ENCODE data around the gene PSTK. TPM values are rescaled to one million over a fixed set of nuclear protein-coding genes. Genes with fewer than 3 reads are reported as not detected.

The PSTK gene
- polyA plus RNA-seq, 4 donors, result 1.4 to 6.1 (median 2.9) TPM

GRCh38 chr10:122983898-122984297 lies 3.7 kb downstream of the PSTK start:
- Histone ChIP-seq H3K4me1 (ENCODE audit: control insufficient read depth in 3 of 3, insufficient read depth in 2 of 3, low read depth in 1 of 3, low read length in 2 of 3) (peaks cover 0 to 10% (median 0%) of the 10 kb centered on the region in 3 donors), H3K27ac (ENCODE audit: low read depth in 1 of 3, low read length in 2 of 3) (no peak overlapping the region), H3K36me3 (ENCODE audit: control insufficient read depth in 3 of 3, insufficient read depth in 2 of 3, low read depth in 1 of 3, low read length in 3 of 3) (peaks cover 0 to 5% (median 4%) of the 10 kb centered on the region in 3 donors), H3K9me3 (ENCODE audit: control insufficient read depth in 2 of 2, insufficient read depth in 1 of 2, low read depth in 1 of 2, low read length in 1 of 2) (no peaks in the 10 kb centered on the region), H3K4me3 (ENCODE audit: low read depth in 1 of 3, low read length in 3 of 3) (no peak overlapping the region), H3K27me3 (ENCODE audit: control insufficient read depth in 3 of 3, insufficient read depth in 3 of 3, low read length in 3 of 3) (no peaks in the 10 kb centered on the region)
- WGBS, 3 donors, result 93 to 95% (median 95%) methylated on average over 6 of the region's 6 CpGs
- DNase-seq (no peak), FAIRE-seq (no peak)

DNA sequence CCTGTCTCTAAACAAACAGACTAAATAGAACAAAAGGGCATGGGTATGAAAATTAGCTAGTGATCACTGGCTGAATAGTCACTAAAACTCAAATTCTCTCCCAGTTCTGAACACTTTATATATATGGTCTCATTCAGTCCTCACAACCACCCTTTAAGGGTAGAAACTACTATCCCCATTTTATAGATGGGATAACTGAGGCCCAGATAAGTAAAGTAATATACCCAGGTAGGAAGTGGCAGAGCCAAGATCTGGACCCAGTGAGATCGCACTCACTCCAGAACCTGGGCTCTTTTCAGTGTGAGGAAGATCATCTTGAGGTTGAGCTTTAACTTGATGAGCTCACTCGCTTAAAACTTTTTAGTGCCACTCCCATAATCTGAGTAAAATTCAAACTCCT lies 4.5 kb downstream of the PSTK start:
- H3K36me3 ChIP-seq (ENCODE audit: control insufficient read depth in 3 of 3, insufficient read depth in 2 of 3, low read depth in 1 of 3, low read length in 3 of 3), result peaks cover 0 to 5% (median 4%) of the 10 kb centered on the region in 3 donors
- FAIRE-seq, result no peak
- H3K27me3 ChIP-seq (ENCODE audit: control insufficient read depth in 3 of 3, insufficient read depth in 3 of 3, low read length in 3 of 3), result no peaks in the 10 kb centered on the region
- H3K27ac ChIP-seq (ENCODE audit: low read depth in 1 of 3, low read length in 2 of 3), result no peak overlapping the region
- H3K4me3 ChIP-seq (ENCODE audit: low read depth in 1 of 3, low read length in 3 of 3), result no peak overlapping the region
- 97 to 99% (median 98%) methylated on average over 2 of the region's 2 CpGs for WGBS, 3 donors
- H3K4me1 ChIP-seq (ENCODE audit: control insufficient read depth in 3 of 3, insufficient read depth in 2 of 3, low read depth in 1 of 3, low read length in 2 of 3), result peaks cover 0 to 8% (median 0%) of the 10 kb centered on the region in 3 donors
- H3K9me3 ChIP-seq (ENCODE audit: control insufficient read depth in 2 of 2, insufficient read depth in 1 of 2, low read depth in 1 of 2, low read length in 1 of 2), result no peaks in the 10 kb centered on the region
- no peak for DNase-seq

GRCh38 chr10:122986335-122986734 lies 6.1 kb downstream of the PSTK start:
- H3K4me1 ChIP-seq (ENCODE audit: control insufficient read depth in 3 of 3, insufficient read depth in 2 of 3, low read depth in 1 of 3, low read length in 2 of 3), result no peaks in the 10 kb centered on the region
- FAIRE-seq (no peak), DNase-seq (no peak)
- no peak overlapping the region for H3K4me3 ChIP-seq (ENCODE audit: low read depth in 1 of 3, low read length in 3 of 3)
- peaks cover 0 to 5% (median 4%) of the 10 kb centered on the region in 3 donors for H3K36me3 ChIP-seq (ENCODE audit: control insufficient read depth in 3 of 3, insufficient read depth in 2 of 3, low read depth in 1 of 3, low read length in 3 of 3)
- no peak overlapping the region for H3K27ac ChIP-seq (ENCODE audit: low read depth in 1 of 3, low read length in 2 of 3)
- H3K27me3 ChIP-seq (ENCODE audit: control insufficient read depth in 3 of 3, insufficient read depth in 3 of 3, low read length in 3 of 3), result no peaks in the 10 kb centered on the region
- H3K9me3 ChIP-seq (ENCODE audit: control insufficient read depth in 2 of 2, insufficient read depth in 1 of 2, low read depth in 1 of 2, low read length in 1 of 2), result no peaks in the 10 kb centered on the region
- 89 to 93% (median 92%) methylated on average over 6 of the region's 6 CpGs for whole genome bisulfite sequencing, 3 donors

DNA sequence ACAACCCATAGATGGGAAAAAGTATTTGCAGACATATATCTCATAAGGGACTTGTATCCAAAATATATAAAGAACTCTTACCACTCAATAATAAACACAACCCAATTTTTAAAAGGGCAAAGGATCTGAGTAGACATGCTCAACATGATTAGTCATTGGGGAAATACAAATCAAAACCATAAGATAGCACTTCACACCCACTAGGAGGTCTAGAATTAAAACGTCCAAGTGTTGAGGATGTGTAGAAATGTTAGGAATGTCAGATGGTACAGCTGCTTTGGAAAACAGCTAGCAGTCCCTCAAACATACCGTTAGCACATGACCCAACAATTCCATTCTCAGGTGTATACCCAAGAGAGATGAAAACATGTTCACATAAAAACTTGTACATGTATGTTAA lies 8.3 kb downstream of the PSTK start:
- Histone ChIP-seq H3K4me3 (ENCODE audit: low read depth in 1 of 3, low read length in 3 of 3) (no peak overlapping the region), H3K27ac (ENCODE audit: low read depth in 1 of 3, low read length in 2 of 3) (no peak overlapping the region), H3K27me3 (ENCODE audit: control insufficient read depth in 3 of 3, insufficient read depth in 3 of 3, low read length in 3 of 3) (no peaks in the 10 kb centered on the region), H3K9me3 (ENCODE audit: control insufficient read depth in 2 of 2, insufficient read depth in 1 of 2, low read depth in 1 of 2, low read length in 1 of 2) (no peaks in the 10 kb centered on the region), H3K4me1 (ENCODE audit: control insufficient read depth in 3 of 3, insufficient read depth in 2 of 3, low read depth in 1 of 3, low read length in 2 of 3) (no peaks in the 10 kb centered on the region), H3K36me3 (ENCODE audit: control insufficient read depth in 3 of 3, insufficient read depth in 2 of 3, low read depth in 1 of 3, low read length in 3 of 3) (peaks cover 0 to 5% (median 4%) of the 10 kb centered on the region in 3 donors)
- DNase-seq, result no peak
- no peak for FAIRE-seq
- 76 to 94% (median 78%) methylated on average over 2 of the region's 2 CpGs for WGBS, 3 donors

DNA sequence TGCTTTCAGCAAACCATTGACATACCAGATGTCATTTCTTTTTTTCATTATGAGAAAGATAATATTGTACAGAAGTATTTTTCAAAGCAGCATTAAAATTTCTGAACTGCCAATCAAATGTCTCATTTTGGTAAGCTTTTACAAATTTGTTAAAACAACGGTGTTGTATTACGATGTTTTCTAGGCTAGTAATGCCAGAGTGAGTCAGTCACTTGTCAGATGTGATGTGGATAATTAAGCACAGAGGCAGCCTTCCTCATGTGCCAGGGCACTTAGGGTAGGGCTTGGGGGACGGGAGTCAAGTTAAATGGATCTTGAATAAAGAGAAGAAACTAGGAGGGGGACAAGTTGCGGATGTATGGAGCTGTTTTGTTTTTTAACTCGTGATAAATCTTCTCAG lies 10.1 kb downstream of the PSTK start:
- Histone ChIP-seq H3K27ac (ENCODE audit: low read depth in 1 of 3, low read length in 2 of 3) (no peak overlapping the region), H3K36me3 (ENCODE audit: control insufficient read depth in 3 of 3, insufficient read depth in 2 of 3, low read depth in 1 of 3, low read length in 3 of 3) (peaks cover 7 to 8% (median 7%) of the 10 kb centered on the region in 3 donors), H3K9me3 (ENCODE audit: control insufficient read depth in 2 of 2, insufficient read depth in 1 of 2, low read depth in 1 of 2, low read length in 1 of 2) (no peaks in the 10 kb centered on the region), H3K27me3 (ENCODE audit: control insufficient read depth in 3 of 3, insufficient read depth in 3 of 3, low read length in 3 of 3) (no peaks in the 10 kb centered on the region), H3K4me1 (ENCODE audit: control insufficient read depth in 3 of 3, insufficient read depth in 2 of 3, low read depth in 1 of 3, low read length in 2 of 3) (no peaks in the 10 kb centered on the region), H3K4me3 (ENCODE audit: low read depth in 1 of 3, low read length in 3 of 3) (no peak overlapping the region)
- WGBS, 3 donors, result 61 to 80% (median 75%) methylated on average over 5 of the region's 5 CpGs
- FAIRE-seq (no peak), DNase-seq (no peak)

GRCh38 chr10:122992031-122992585 lies 11.9 kb downstream of the PSTK start:
- no peak overlapping the region for H3K4me3 ChIP-seq (ENCODE audit: low read depth in 1 of 3, low read length in 3 of 3)
- FAIRE-seq, result no peak
- WGBS, 3 donors, result 78 to 91% (median 84%) methylated on average over 1 of the region's 1 CpG
- H3K4me1 ChIP-seq (ENCODE audit: control insufficient read depth in 3 of 3, insufficient read depth in 2 of 3, low read depth in 1 of 3, low read length in 2 of 3), result no peaks in the 10 kb centered on the region
- H3K27me3 ChIP-seq (ENCODE audit: control insufficient read depth in 3 of 3, insufficient read depth in 3 of 3, low read length in 3 of 3), result no peaks in the 10 kb centered on the region
- peaks cover 7 to 11% (median 8%) of the 10 kb centered on the region in 3 donors for H3K36me3 ChIP-seq (ENCODE audit: control insufficient read depth in 3 of 3, insufficient read depth in 2 of 3, low read depth in 1 of 3, low read length in 3 of 3)
- no peaks in the 10 kb centered on the region for H3K9me3 ChIP-seq (ENCODE audit: control insufficient read depth in 2 of 2, insufficient read depth in 1 of 2, low read depth in 1 of 2, low read length in 1 of 2)
- H3K27ac ChIP-seq (ENCODE audit: low read depth in 1 of 3, low read length in 2 of 3), result no peak overlapping the region
- DNase-seq, result no peak

DNA sequence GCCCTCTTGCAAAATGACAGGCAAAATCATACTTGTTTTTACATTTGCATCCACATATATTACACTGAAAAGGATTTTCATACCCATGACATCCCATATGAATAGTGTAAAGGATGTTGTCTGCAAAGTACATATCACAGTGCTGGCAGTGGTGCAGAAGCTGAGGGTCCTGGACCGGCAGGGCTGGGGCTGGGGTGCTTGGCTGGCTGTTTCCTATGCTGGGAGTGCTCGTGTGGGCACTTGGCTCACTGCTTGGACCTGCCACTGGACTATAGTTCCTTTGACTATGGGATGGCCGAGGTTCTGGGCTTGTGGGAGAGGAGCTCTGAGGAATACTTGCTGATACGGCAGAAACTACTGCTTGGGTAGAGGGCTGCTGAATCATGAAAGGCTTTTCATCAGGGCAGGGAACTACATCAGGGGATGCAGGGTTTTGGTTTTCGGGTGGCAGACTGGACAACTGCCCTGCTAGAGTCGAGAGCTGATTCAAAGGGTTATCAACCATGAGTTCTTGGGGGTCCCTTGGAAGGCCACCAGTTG lies 13.7 kb downstream of the PSTK start:
- no peaks in the 10 kb centered on the region for H3K9me3 ChIP-seq (ENCODE audit: control insufficient read depth in 2 of 2, insufficient read depth in 1 of 2, low read depth in 1 of 2, low read length in 1 of 2)
- H3K27me3 ChIP-seq (ENCODE audit: control insufficient read depth in 3 of 3, insufficient read depth in 3 of 3, low read length in 3 of 3), result no peaks in the 10 kb centered on the region
- peaks cover 11 to 13% (median 11%) of the 10 kb centered on the region in 3 donors for H3K36me3 ChIP-seq (ENCODE audit: control insufficient read depth in 3 of 3, insufficient read depth in 2 of 3, low read depth in 1 of 3, low read length in 3 of 3)
- 96 to 97% (median 96%) methylated on average over 6 of the region's 6 CpGs for WGBS, 3 donors
- no peaks in the 10 kb centered on the region for H3K4me1 ChIP-seq (ENCODE audit: control insufficient read depth in 3 of 3, insufficient read depth in 2 of 3, low read depth in 1 of 3, low read length in 2 of 3)
- FAIRE-seq (no peak), DNase-seq (no peak)
- no peak overlapping the region for H3K4me3 ChIP-seq (ENCODE audit: low read depth in 1 of 3, low read length in 3 of 3)
- H3K27ac ChIP-seq (ENCODE audit: low read depth in 1 of 3, low read length in 2 of 3), result no peak overlapping the region

GRCh38 chr10:122995936-122996335 lies 15.7 kb downstream of the PSTK start:
- FAIRE-seq, result no peak
- Histone ChIP-seq H3K36me3 (ENCODE audit: control insufficient read depth in 3 of 3, insufficient read depth in 2 of 3, low read depth in 1 of 3, low read length in 3 of 3) (peaks cover 11 to 13% (median 11%) of the 10 kb centered on the region in 3 donors), H3K4me3 (ENCODE audit: low read depth in 1 of 3, low read length in 3 of 3) (no peak overlapping the region), H3K27ac (ENCODE audit: low read depth in 1 of 3, low read length in 2 of 3) (no peak overlapping the region), H3K27me3 (ENCODE audit: control insufficient read depth in 3 of 3, insufficient read depth in 3 of 3, low read length in 3 of 3) (no peaks in the 10 kb centered on the region), H3K4me1 (ENCODE audit: control insufficient read depth in 3 of 3, insufficient read depth in 2 of 3, low read depth in 1 of 3, low read length in 2 of 3) (no peaks in the 10 kb centered on the region), H3K9me3 (ENCODE audit: control insufficient read depth in 2 of 2, insufficient read depth in 1 of 2, low read depth in 1 of 2, low read length in 1 of 2) (no peaks in the 10 kb centered on the region)
- DNase-seq, result no peak
- 79 to 93% (median 91%) methylated on average over 4 of the region's 4 CpGs for WGBS, 3 donors

GRCh38 chr10:122997864-122998263 lies 17.7 kb downstream of the PSTK start:
- DNase-seq (no peak), FAIRE-seq (no peak)
- peaks cover 11 to 13% (median 11%) of the 10 kb centered on the region in 3 donors for H3K36me3 ChIP-seq (ENCODE audit: control insufficient read depth in 3 of 3, insufficient read depth in 2 of 3, low read depth in 1 of 3, low read length in 3 of 3)
- 75 to 90% (median 81%) methylated on average over 3 of the region's 3 CpGs for WGBS, 3 donors
- no peak overlapping the region for H3K27ac ChIP-seq (ENCODE audit: low read depth in 1 of 3, low read length in 2 of 3)
- no peak overlapping the region for H3K4me3 ChIP-seq (ENCODE audit: low read depth in 1 of 3, low read length in 3 of 3)
- no peaks in the 10 kb centered on the region for H3K4me1 ChIP-seq (ENCODE audit: control insufficient read depth in 3 of 3, insufficient read depth in 2 of 3, low read depth in 1 of 3, low read length in 2 of 3)
- H3K27me3 ChIP-seq (ENCODE audit: control insufficient read depth in 3 of 3, insufficient read depth in 3 of 3, low read length in 3 of 3), result no peaks in the 10 kb centered on the region
- H3K9me3 ChIP-seq (ENCODE audit: control insufficient read depth in 2 of 2, insufficient read depth in 1 of 2, low read depth in 1 of 2, low read length in 1 of 2), result no peaks in the 10 kb centered on the region

Measured in small intestine (tissue), 7 donors.